Measurements from ENCODE around the gene APCDD1.

The APCDD1 gene

GRCh38 chr18:10437837-10438236 lies 16.6 kb upstream of the APCDD1 start:
- no peak overlapping the region for H2AFZ ChIP-seq
- no peaks in the 10 kb centered on the region for H3K36me3 ChIP-seq (ENCODE audit: control insufficient read depth, insufficient read depth, low read length)
- no peaks in the 10 kb centered on the region for H3K9me3 ChIP-seq (ENCODE audit: control insufficient read depth, low read length)
- no peaks in the 10 kb centered on the region for H3K79me2 ChIP-seq
- no peak overlapping the region for H3K4me3 ChIP-seq (ENCODE audit: low read depth, low read length)
- no peak overlapping the region for H3K27ac ChIP-seq
- TF ChIP-seq, protein P1, sequence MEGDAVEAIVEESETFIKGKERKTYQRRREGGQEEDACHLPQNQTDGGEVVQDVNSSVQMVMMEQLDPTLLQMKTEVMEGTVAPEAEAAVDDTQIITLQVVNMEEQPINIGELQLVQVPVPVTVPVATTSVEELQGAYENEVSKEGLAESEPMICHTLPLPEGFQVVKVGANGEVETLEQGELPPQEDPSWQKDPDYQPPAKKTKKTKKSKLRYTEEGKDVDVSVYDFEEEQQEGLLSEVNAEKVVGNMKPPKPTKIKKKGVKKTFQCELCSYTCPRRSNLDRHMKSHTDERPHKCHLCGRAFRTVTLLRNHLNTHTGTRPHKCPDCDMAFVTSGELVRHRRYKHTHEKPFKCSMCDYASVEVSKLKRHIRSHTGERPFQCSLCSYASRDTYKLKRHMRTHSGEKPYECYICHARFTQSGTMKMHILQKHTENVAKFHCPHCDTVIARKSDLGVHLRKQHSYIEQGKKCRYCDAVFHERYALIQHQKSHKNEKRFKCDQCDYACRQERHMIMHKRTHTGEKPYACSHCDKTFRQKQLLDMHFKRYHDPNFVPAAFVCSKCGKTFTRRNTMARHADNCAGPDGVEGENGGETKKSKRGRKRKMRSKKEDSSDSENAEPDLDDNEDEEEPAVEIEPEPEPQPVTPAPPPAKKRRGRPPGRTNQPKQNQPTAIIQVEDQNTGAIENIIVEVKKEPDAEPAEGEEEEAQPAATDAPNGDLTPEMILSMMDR (IDR thresholded peaks at IDR 0.05): no peak
- H3K9ac ChIP-seq: no peak overlapping the region
- H3K4me1 ChIP-seq: no peaks in the 10 kb centered on the region
- H3K27me3 ChIP-seq (ENCODE audit: control insufficient read depth, insufficient read depth, low read length): no peaks in the 10 kb centered on the region
- H3K4me2 ChIP-seq (ENCODE audit: low read length): no peak overlapping the region

GRCh38 chr18:10439898-10440297 lies 14.5 kb upstream of the APCDD1 start:
- H3K4me3 ChIP-seq (ENCODE audit: low read depth, low read length): no peak overlapping the region
- no peaks in the 10 kb centered on the region for H3K36me3 ChIP-seq (ENCODE audit: control insufficient read depth, insufficient read depth, low read length)
- H3K9ac ChIP-seq: no peak overlapping the region
- no peaks in the 10 kb centered on the region for H3K79me2 ChIP-seq
- TF ChIP-seq, protein P1 (IDR thresholded peaks at IDR 0.05): no peak
- no peak overlapping the region for H2AFZ ChIP-seq
- H3K4me1 ChIP-seq: no peaks in the 10 kb centered on the region
- no peaks in the 10 kb centered on the region for H3K9me3 ChIP-seq (ENCODE audit: control insufficient read depth, low read length)
- no peak overlapping the region for H3K27ac ChIP-seq
- H3K27me3 ChIP-seq (ENCODE audit: control insufficient read depth, insufficient read depth, low read length): no peaks in the 10 kb centered on the region
- no peak overlapping the region for H3K4me2 ChIP-seq (ENCODE audit: low read length)

DNA sequence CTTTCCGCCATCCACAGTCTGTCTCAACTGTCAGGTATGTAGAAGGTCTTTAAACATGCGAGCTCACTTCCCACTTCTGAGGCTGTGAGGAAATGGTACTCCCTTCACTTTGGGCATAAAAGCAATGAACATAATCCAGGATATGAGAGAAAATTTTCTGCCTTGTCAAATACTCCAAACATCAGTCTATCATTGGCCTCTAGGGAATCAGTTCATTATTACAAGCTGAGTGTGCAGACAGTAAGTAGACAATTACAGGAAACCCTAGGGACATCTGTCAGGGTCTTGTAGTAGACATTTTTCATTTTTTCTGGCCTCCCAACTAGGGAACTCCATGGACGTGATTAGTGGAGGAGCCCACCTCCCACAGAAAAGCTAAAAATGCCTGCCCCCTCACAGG lies 13.6 kb upstream of the APCDD1 start:
- TF ChIP-seq, protein P1 (IDR thresholded peaks at IDR 0.05): no peak
- H2AFZ ChIP-seq: no peak overlapping the region

GRCh38 chr18:10441472-10441871 lies 13.0 kb upstream of the APCDD1 start:
- no peaks in the 10 kb centered on the region for H3K27me3 ChIP-seq (ENCODE audit: control insufficient read depth, insufficient read depth, low read length)
- no peaks in the 10 kb centered on the region for H3K36me3 ChIP-seq (ENCODE audit: control insufficient read depth, insufficient read depth, low read length)
- no peaks in the 10 kb centered on the region for H3K4me1 ChIP-seq
- no peak overlapping the region for H3K27ac ChIP-seq
- H3K9me3 ChIP-seq (ENCODE audit: control insufficient read depth, low read length): no peaks in the 10 kb centered on the region
- H3K4me2 ChIP-seq (ENCODE audit: low read length): no peak overlapping the region
- TF ChIP-seq, protein P1 (IDR thresholded peaks at IDR 0.05): no peak
- H2AFZ ChIP-seq: no peak overlapping the region
- no peak overlapping the region for H3K9ac ChIP-seq
- H3K79me2 ChIP-seq: no peaks in the 10 kb centered on the region
- H3K4me3 ChIP-seq (ENCODE audit: low read depth, low read length): no peak overlapping the region

More for the DNA sequence above, 13.6 kb upstream of the APCDD1 start:
- no peak overlapping the region for H3K4me3 ChIP-seq (ENCODE audit: low read depth, low read length)
- no peaks in the 10 kb centered on the region for H3K9me3 ChIP-seq (ENCODE audit: control insufficient read depth, low read length)
- no peaks in the 10 kb centered on the region for H3K4me1 ChIP-seq
- H3K4me2 ChIP-seq (ENCODE audit: low read length): no peak overlapping the region
- H3K36me3 ChIP-seq (ENCODE audit: control insufficient read depth, insufficient read depth, low read length): no peaks in the 10 kb centered on the region
- no peaks in the 10 kb centered on the region for H3K27me3 ChIP-seq (ENCODE audit: control insufficient read depth, insufficient read depth, low read length)
- no peak overlapping the region for H3K9ac ChIP-seq
- no peaks in the 10 kb centered on the region for H3K79me2 ChIP-seq
- no peak overlapping the region for H3K27ac ChIP-seq

- H3K27me3 ChIP-seq (ENCODE audit: control insufficient read depth, insufficient read depth, low read length): no peaks in the 10 kb centered on the region
- H3K79me2 ChIP-seq: no peaks in the 10 kb centered on the region
- no peak overlapping the region for H3K4me2 ChIP-seq (ENCODE audit: low read length)
- no peak overlapping the region for H2AFZ ChIP-seq
- H3K9me3 ChIP-seq (ENCODE audit: control insufficient read depth, low read length): no peaks in the 10 kb centered on the region
- H3K36me3 ChIP-seq (ENCODE audit: control insufficient read depth, insufficient read depth, low read length): no peaks in the 10 kb centered on the region
- H3K4me1 ChIP-seq: no peaks in the 10 kb centered on the region
- H3K9ac ChIP-seq: no peak overlapping the region
- TF ChIP-seq, protein P1 (IDR thresholded peaks at IDR 0.05): no peak
- H3K27ac ChIP-seq: no peak overlapping the region
- H3K4me3 ChIP-seq (ENCODE audit: low read depth, low read length): no peak overlapping the region
Observed at GRCh38 chr18:10442551-10442971, 11.9 kb upstream of the APCDD1 start.
